ENCODE data around the gene SPATA9. TPM values are rescaled to one million over a fixed set of nuclear protein-coding genes. Genes with fewer than 3 reads are reported as not detected.

Gene SPATA9
- total and polyA plus RNA-seq, 2 of the 13 experiments (the other 11 are each of a cell fraction or from before 2014, with no cell fraction given) = not detected

DNA sequence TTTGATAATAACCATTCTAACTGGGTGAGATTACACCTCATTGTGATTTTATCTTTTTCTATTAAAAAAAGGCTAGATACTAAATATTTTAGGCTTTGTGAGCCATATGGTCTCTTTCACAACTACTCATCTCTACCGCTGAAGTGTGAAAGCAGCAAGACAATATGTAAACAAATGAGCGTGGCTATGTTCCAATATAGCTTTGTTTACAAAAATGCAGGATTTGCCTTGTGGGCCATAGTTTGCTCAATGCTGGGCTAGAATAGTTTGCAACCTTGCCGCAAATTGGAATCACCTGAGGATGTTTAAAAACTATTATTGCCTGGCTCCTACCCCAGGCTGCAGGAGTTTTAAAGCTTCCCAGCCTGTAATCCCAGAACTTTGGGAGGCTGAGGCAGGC, 73.1 kb downstream of the SPATA9 start:
- no peaks in the 10 kb centered on the region for H3K36me3 ChIP-seq (replicated peaks in 1 of 2; ENCODE audit: control insufficient read depth in 1 of 2, insufficient read depth in 2 of 2, low read length in 2 of 2)
- H4K20me1 ChIP-seq (ENCODE audit: insufficient read depth, low read length) = no peaks in the 10 kb centered on the region
- ChIA-PET POLR2A (no interaction called here), CTCF (ENCODE audit: low intra/inter-chr PET ratio, low total read pairs) (no interaction called here)
- FAIRE-seq (no peak), ATAC-seq (no peak), DNase-seq (ENCODE audit: low spot score) (no peak)
- TF ChIP-seq FOXA3 (CRISPR knock-in tag; IDR thresholded peaks at IDR 0.05) (peak; percentile 16; the same call in 1 of the 2 replicates), SAFB2 (CRISPR knock-in tag; IDR thresholded peaks at IDR 0.05; ENCODE audit: borderline replicate concordance, low read depth) (no peak), SUZ12 (IDR thresholded peaks at IDR 0.05; ENCODE audit: low read depth, low read length) (no peak)
- no peak overlapping the region for H3K27ac ChIP-seq (ENCODE audit: extremely low read length, insufficient read depth, low read length)
- peaks cover 8% of the 10 kb centered on the region; the same call in 1 of the 2 replicates for H3K4me1 ChIP-seq (ENCODE audit: insufficient read depth, low read length)
- H2AFZ ChIP-seq (ENCODE audit: low read length) = no peak overlapping the region
- intact Hi-C loops (cut with micrococcal nuclease; ENCODE audit: unreplicated experiment) (no loop called here), in situ Hi-C loops (cut with HindIII; ENCODE audit: extremely low pct_ligation_motif_present, low pct_unique_long_range_greater_than_20kb) (no loop called here)
- no peak overlapping the region for H3K4me3 ChIP-seq (replicated peaks in 1 of 3; ENCODE audit: insufficient read depth in 1 of 3, low read depth in 2 of 3, low read length in 3 of 3)
- H3K79me2 ChIP-seq (ENCODE audit: insufficient read depth, low read length) = no peaks in the 10 kb centered on the region
- no peaks in the 10 kb centered on the region for H3K9me3 ChIP-seq (ENCODE audit: low read length)
- no peak overlapping the region for H3K4me2 ChIP-seq (ENCODE audit: low read depth, low read length)
- WGBS (ENCODE audit: low lambda C conversion rate) = 0% methylated on average over 3 of the region's 3 CpGs
- no peaks in the 10 kb centered on the region; a peak in 1 of 5 replicates for H3K27me3 ChIP-seq (ENCODE audit: control insufficient read depth in 1 of 2, insufficient read depth in 2 of 2, low read length in 2 of 2)
- no TSS peak for BruUV-seq (replicated peaks)
- H3K9ac ChIP-seq (ENCODE audit: insufficient read depth, low read depth, low read length) = no peak overlapping the region

Other genes with a start within 250 kb of the SPATA9 start
- 61.5 and 86.9 TPM in 2 replicates for gene SKIC3, start 128.0 kb downstream of the SPATA9 start, total RNA-seq (2016; rRNA removed; fragmentation: Illumina TruSeq; extraction: Trizol)
- gene SKIC3, start 128.0 kb downstream of the SPATA9 start, polyA plus RNA-seq (2011; rRNA removed) = 34.3 and 36.9 TPM in 2 replicates
- 5.9 and 7.9 TPM in 2 replicates for gene ARSK, start 127.9 kb downstream of the SPATA9 start, total RNA-seq (2016; rRNA removed; fragmentation: Illumina TruSeq; extraction: Trizol)
- gene ARSK, start 127.9 kb downstream of the SPATA9 start, polyA plus RNA-seq (2011; rRNA removed) = 6.0 and 7.9 TPM in 2 replicates
- not detected in 2 replicates for gene GPR150, start 62.9 kb downstream of the SPATA9 start, total RNA-seq (2016; rRNA removed; fragmentation: Illumina TruSeq; extraction: Trizol)
- 0.03 TPM in 1 of 2 replicates, not detected in the other for gene GPR150, start 62.9 kb downstream of the SPATA9 start, polyA plus RNA-seq (2011; rRNA removed)
- 1.2 and 2.2 TPM in 2 replicates for gene RFESD, start 36.2 kb downstream of the SPATA9 start, total RNA-seq (2016; rRNA removed; fragmentation: Illumina TruSeq; extraction: Trizol)
- 1.1 TPM in 2 replicates for gene RFESD, start 36.2 kb downstream of the SPATA9 start, polyA plus RNA-seq (2011; rRNA removed)
- gene RHOBTB3, start 48.3 kb upstream of the SPATA9 start, total RNA-seq (2016; rRNA removed; fragmentation: Illumina TruSeq; extraction: Trizol) = 35.4 and 39.6 TPM in 2 replicates
- 27.8 and 31.6 TPM in 2 replicates for gene RHOBTB3, start 48.3 kb upstream of the SPATA9 start, polyA plus RNA-seq (2011; rRNA removed)
- 63.8 and 71.9 TPM in 2 replicates for gene GLRX, start 139.7 kb upstream of the SPATA9 start, total RNA-seq (2016; rRNA removed; fragmentation: Illumina TruSeq; extraction: Trizol)
- gene GLRX, start 139.7 kb upstream of the SPATA9 start, polyA plus RNA-seq (2011; rRNA removed) = 499 and 615 TPM in 2 replicates